GM20431 (cell line): ENCODE results near the gene NARF.
"Not testable (repeated sequence)": the region's sequence is repeated elsewhere in the genome, so short reads cannot be mapped to it uniquely, and the experiment has no call there.

ENCODE experiments used
- in situ Hi-C: fragments of 300-500 bp; cut with MseI, MboI; formaldehyde crosslinking; loops from one replicate; pipeline ENCODE4 v1.15.0; 2020; ENCODE audit warnings: low sequenced_read_pairs; ENCODE audit not compliant: unreplicated experiment

Gene NARF

DNA sequence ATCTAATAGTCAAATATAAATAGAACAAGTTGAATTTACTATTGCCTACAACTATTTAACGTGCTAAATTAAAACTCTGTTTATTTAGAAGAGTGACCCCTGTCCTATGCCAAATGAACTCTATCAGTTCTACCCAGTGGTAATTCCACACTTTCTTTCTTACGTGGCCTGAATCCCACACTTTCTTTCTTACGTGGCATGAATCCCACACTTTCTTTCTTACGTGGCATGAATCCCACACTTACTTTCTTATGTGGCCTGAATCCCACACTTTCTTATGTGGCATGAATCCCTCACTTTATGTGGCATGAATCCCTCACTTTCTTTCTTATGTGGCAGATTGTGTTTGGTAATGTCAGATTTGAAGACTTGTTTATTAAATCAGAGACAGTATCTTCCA lies 67.2 kb downstream of the NARF start:
- in situ Hi-C loops, result no loop called here

DNA sequence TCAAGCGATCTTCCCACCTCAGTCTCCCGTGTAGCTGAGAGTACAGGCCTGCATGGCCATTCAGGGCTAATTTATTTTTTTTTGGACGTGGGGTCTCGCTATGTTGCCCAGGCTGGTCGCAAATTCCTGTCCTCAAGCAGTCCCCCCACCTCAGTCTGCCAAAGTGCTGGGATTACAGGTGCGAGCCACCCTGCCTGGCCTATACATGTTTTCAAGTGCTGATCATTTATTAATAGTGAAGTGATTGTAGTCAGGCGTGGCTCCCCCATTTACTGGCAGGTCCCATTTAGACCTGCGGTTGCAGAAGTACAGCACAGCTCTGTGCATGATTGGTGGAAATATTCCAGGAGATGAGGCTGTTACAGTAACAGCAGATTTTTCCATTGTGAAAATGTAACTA lies 69.4 kb downstream of the NARF start:
- in situ Hi-C loops, result no loop called here

DNA sequence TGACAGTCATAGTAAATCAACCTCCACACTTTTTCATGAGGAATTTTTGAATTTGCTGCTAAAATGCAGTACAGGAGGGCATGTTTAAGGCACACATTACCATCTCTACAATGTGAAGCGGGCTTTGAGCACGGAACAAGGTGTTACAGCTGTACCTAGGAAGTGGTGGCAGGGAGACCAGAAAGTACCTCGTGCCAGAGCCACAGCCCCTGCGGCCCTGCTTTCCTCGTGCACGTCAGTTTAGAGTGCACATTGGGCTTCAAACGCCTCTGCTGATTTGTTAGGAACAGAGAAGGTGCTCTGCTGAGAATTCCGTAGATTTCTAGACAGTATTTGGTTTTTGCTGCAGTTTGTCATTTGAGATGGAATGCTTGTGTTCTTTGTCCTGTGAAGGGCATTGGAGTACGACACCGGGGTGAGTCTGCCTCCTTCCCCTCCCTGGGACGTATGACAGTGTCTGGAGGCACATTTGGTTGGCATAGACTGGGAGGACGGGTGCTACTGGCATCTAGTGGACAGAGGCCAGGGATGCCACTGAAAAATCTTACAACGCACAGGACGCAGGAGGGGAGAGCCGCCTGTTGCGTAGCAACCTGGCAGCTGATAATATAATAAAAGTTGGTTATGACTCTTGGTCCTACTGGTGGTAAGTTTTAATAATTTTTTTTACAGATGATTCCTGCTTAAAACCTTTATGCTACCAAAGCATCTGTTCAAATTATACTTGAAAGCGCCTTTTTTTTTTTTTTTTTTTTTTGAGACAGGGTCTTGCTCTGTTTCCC lies 70.1 kb downstream of the NARF start:
- in situ Hi-C loops, result no loop called here

DNA sequence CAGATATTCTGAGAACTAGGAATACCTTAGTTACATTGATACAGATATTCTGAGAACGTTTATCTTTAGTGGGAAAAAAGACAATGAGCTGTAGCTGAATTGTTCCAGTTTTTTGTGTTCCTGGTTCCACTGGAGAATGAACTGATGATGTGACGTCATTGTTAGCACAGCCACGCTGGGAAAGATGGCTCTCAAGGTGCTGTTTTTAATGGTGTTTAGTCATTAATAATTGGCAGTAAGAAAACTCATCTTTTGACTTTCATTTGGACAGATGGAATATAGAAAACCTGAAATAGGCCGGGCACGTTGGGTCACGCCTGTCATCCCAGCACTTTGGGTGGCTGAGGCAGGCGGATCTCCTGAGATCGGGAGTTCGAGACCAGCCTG lies 71.4 kb downstream of the NARF start:
- in situ Hi-C loops, result no loop called here

DNA sequence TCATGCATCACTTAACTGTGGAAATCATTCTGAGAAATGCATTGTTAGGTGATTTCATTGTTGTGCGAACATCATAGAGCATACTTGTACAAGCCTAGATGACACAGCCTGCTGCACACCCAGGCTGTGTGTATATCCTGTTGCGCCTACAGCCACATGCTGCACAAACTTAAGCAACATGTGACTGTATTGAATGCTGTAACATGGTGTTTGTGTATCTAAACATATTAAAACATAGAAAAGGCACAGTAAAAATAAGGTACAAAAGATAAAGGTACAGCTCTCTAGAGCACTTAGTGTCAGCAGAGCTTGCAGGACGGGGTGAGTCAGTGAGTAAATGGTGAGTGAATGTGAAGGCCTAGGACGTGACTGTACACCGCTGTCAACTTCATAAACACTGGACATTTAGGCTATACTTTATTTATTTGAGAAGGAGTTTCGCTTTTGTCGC lies 72.9 kb downstream of the NARF start:
- in situ Hi-C loops, result no loop called here

DNA sequence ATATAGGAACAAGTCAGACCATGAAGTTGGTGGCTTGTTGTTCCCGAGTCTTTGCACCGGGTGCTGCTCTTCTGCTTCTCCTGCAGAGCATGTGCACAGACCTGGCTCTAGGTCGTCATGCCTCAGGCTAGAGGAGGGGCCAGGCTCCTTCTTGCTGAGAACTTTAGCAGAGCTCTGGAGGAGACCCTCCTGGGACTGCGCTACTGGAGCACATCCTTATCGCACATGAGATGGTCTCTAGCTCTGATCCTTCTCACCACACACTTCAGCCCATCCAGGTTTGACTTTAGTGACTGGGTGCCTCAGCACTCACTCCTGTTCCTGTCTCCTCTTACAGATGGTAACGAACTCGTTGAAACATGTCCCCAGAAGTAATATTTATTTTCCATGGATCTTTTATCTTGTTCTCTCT lies 75.9 kb downstream of the NARF start:
- in situ Hi-C loops, result no loop called here

DNA sequence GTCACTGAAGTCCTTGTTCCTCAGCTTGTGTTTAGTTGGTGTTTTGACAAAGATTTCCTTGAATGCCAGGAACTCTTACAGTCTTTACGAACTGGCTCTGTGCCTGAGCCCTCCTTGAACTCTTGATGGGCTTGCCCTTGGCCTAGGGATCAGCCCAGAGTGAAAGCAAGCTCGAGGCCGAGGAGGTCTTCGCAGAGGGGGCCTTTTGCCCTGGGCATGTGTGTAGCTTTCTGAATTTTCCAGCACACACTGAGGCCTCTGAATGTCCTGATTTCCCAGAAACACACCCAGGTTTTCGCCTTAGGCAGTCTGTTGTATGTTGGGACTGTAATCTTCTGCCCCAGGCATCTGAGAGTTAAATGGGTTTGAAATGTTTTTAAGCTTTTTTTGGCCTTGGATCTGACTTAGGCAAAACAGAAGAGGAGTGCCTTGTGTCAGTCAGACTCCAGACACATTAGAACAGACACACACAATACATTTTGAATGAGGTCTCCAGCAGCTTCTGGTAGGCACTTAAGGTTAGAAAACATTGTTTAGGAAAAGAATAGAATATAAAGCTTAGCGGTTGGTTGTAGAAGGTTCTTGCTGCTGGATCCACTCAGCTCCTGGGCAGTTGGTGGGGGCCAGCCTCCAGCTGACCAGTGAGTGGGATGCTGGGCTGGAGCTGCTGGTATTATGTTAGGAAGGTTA lies 78.1 kb downstream of the NARF start:
- in situ Hi-C loops, result no loop called here

DNA sequence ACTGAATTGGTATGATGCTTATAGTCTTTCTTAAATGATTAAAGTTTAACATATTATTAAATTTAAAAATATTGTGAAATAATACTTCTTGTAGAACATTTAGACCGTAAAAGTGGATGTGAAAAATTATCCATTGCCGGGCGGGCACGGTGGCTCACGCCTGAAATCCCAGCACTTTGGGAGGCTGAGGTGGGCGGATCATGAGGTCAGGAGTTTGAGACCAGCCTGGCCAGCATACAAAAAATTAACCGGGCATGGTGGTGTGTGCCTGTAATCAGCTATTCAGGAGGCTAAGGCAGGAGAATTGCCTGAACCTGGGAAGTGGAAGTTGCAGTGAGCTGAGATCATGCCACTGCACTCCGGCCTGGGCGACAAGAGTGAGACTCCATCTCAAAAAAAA lies 78.7 kb downstream of the NARF start:
- in situ Hi-C loops, result not testable (repeated sequence)

DNA sequence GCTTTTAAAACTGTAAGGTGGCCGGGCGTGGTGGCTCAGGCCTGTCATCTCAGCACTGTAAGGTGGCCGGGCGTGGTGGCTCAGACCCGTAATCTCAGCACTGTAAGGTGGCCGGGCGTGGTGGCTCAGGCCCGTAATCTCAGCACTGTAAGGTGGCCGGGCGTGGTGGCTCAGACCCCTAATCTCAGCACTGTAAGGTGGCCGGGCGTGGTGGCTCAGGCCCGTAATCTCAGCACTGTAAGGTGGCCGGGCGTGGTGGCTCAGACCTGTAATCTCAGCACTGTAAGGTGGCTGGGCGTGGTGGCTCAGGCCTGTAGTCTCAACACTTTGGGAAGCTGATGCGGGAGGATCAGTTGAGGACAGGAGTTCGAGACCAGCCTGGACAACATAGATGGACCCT lies 80.5 kb downstream of the NARF start:
- in situ Hi-C loops, result not testable (repeated sequence)
